ENCODE results near the gene FAM120B.

FAM120B gene

DNA sequence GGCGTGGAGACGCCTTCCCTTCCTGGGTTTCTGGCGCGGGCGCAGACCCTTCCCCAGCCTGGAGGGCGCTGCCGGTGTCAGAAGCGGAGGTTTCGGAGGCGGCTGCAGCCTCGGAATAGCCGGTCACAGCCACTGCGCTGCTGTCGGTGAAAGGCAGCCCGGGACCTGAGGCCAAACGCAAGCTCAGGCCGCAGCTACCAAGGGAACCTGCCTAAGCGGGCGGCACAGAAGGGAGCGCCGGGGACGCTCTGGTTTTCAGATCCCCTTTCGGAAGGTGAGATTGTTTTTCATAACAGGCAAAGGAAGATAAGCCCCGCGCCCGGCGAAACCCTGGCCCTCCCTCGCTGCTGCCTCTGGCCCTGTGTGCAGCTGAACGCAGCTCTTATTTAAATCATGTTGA is 116.5 kb downstream of the FAM120B start (continued):
- TF ChIP-seq, protein P1, sequence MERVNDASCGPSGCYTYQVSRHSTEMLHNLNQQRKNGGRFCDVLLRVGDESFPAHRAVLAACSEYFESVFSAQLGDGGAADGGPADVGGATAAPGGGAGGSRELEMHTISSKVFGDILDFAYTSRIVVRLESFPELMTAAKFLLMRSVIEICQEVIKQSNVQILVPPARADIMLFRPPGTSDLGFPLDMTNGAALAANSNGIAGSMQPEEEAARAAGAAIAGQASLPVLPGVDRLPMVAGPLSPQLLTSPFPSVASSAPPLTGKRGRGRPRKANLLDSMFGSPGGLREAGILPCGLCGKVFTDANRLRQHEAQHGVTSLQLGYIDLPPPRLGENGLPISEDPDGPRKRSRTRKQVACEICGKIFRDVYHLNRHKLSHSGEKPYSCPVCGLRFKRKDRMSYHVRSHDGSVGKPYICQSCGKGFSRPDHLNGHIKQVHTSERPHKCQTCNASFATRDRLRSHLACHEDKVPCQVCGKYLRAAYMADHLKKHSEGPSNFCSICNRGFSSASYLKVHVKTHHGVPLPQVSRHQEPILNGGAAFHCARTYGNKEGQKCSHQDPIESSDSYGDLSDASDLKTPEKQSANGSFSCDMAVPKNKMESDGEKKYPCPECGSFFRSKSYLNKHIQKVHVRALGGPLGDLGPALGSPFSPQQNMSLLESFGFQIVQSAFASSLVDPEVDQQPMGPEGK (CRISPR knock-in tag; IDR thresholded peaks at IDR 0.05; ENCODE audit: borderline replicate concordance), result no peak
- TF ChIP-seq ESRRG (CRISPR knock-in tag; IDR thresholded peaks at IDR 0.05) (no peak), BACH2 (CRISPR knock-in tag; IDR thresholded peaks at IDR 0.05; ENCODE audit: borderline replicate concordance) (no peak), ARNTL (CRISPR knock-in tag; IDR thresholded peaks at IDR 0.05; ENCODE audit: borderline replicate concordance, low read depth) (no peak), ZNF70 (CRISPR knock-in tag; IDR thresholded peaks at IDR 0.05) (no peak), ZFP30 (CRISPR knock-in tag; IDR thresholded peaks at IDR 0.05) (no peak)

DNA sequence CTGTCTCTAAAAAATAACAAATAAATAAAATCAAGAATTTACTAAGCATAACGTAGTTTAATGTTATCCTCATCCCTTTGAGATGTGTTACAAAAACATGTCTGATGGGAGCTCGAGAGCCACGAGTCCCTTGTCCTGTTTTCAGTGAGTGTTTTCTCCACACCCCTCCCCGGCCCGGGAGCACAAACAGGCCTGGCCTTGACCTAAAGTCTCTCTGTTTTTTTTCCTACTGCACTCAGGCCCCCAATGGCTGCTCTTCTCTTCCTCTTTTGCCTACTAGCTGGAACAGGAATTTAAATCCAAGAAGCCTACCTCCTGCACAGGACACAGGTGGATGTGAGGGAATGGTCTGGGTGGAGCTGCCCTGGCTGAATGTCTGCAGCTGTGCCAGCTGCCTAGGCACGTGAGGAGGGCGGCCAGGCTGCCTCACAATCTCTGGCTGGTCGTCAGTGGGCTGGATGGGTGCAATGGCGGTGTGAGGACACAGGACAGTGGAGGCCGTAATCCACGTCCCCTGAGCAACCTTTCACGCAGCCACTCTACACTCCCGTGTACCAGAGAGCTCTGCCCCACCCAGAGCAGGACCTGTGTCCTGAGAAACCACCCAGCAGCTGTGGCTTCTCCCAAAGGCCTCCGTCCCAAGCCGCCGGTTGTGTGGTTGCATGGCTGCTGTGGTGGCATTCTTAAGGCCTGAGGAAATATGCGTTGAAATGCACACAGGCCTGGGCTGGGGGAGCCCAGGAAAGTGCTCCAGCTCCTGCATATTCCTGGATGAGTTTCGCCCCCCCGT is 117.5 kb downstream of the FAM120B start:
- TF ChIP-seq SNAI2 (CRISPR knock-in tag; IDR thresholded peaks at IDR 0.05), result no peak
- TF ChIP-seq, protein P2, sequence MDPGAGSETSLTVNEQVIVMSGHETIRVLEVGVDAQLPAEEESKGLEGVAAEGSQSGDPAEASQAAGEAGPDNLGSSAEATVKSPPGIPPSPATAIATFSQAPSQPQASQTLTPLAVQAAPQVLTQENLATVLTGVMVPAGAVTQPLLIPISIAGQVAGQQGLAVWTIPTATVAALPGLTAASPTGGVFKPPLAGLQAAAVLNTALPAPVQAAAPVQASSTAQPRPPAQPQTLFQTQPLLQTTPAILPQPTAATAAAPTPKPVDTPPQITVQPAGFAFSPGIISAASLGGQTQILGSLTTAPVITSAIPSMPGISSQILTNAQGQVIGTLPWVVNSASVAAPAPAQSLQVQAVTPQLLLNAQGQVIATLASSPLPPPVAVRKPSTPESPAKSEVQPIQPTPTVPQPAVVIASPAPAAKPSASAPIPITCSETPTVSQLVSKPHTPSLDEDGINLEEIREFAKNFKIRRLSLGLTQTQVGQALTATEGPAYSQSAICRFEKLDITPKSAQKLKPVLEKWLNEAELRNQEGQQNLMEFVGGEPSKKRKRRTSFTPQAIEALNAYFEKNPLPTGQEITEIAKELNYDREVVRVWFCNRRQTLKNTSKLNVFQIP (CRISPR knock-in tag; IDR thresholded peaks at IDR 0.05; ENCODE audit: borderline replicate concordance, low read depth), result no peak
- TF ChIP-seq, protein P3, sequence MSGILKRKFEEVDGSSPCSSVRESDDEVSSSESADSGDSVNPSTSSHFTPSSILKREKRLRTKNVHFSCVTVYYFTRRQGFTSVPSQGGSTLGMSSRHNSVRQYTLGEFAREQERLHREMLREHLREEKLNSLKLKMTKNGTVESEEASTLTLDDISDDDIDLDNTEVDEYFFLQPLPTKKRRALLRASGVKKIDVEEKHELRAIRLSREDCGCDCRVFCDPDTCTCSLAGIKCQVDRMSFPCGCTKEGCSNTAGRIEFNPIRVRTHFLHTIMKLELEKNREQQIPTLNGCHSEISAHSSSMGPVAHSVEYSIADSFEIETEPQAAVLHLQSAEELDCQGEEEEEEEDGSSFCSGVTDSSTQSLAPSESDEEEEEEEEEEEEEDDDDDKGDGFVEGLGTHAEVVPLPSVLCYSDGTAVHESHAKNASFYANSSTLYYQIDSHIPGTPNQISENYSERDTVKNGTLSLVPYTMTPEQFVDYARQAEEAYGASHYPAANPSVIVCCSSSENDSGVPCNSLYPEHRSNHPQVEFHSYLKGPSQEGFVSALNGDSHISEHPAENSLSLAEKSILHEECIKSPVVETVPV (CRISPR knock-in tag; IDR thresholded peaks at IDR 0.05), result no peak
- TF ChIP-seq ZNF70 (CRISPR knock-in tag; IDR thresholded peaks at IDR 0.05), result no peak
- TF ChIP-seq PPARA (CRISPR knock-in tag; IDR thresholded peaks at IDR 0.05; ENCODE audit: borderline replicate concordance), result no peak
- TF ChIP-seq TOX (CRISPR knock-in tag; IDR thresholded peaks at IDR 0.05; ENCODE audit: borderline replicate concordance), result no peak
- no peak for TF ChIP-seq ZNF8 (CRISPR knock-in tag; IDR thresholded peaks at IDR 0.05)
- no peak for TF ChIP-seq BACH2 (CRISPR knock-in tag; IDR thresholded peaks at IDR 0.05; ENCODE audit: borderline replicate concordance)
- TF ChIP-seq, protein P4, sequence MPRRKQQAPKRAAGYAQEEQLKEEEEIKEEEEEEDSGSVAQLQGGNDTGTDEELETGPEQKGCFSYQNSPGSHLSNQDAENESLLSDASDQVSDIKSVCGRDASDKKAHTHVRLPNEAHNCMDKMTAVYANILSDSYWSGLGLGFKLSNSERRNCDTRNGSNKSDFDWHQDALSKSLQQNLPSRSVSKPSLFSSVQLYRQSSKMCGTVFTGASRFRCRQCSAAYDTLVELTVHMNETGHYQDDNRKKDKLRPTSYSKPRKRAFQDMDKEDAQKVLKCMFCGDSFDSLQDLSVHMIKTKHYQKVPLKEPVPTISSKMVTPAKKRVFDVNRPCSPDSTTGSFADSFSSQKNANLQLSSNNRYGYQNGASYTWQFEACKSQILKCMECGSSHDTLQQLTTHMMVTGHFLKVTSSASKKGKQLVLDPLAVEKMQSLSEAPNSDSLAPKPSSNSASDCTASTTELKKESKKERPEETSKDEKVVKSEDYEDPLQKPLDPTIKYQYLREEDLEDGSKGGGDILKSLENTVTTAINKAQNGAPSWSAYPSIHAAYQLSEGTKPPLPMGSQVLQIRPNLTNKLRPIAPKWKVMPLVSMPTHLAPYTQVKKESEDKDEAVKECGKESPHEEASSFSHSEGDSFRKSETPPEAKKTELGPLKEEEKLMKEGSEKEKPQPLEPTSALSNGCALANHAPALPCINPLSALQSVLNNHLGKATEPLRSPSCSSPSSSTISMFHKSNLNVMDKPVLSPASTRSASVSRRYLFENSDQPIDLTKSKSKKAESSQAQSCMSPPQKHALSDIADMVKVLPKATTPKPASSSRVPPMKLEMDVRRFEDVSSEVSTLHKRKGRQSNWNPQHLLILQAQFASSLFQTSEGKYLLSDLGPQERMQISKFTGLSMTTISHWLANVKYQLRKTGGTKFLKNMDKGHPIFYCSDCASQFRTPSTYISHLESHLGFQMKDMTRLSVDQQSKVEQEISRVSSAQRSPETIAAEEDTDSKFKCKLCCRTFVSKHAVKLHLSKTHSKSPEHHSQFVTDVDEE (CRISPR knock-in tag; IDR thresholded peaks at IDR 0.05), result no peak
- no peak for TF ChIP-seq RARB (CRISPR knock-in tag; IDR thresholded peaks at IDR 0.05)
- TF ChIP-seq ESRRG (CRISPR knock-in tag; IDR thresholded peaks at IDR 0.05), result no peak
- TF ChIP-seq, protein P1 (CRISPR knock-in tag; IDR thresholded peaks at IDR 0.05; ENCODE audit: borderline replicate concordance), result no peak
- no peak for TF ChIP-seq ZNF565 (CRISPR knock-in tag; conservative IDR thresholded peaks at IDR 0.05; ENCODE audit: low read depth)
- TF ChIP-seq ARNTL (CRISPR knock-in tag; IDR thresholded peaks at IDR 0.05; ENCODE audit: borderline replicate concordance, low read depth), result no peak
- TF ChIP-seq, protein P5, sequence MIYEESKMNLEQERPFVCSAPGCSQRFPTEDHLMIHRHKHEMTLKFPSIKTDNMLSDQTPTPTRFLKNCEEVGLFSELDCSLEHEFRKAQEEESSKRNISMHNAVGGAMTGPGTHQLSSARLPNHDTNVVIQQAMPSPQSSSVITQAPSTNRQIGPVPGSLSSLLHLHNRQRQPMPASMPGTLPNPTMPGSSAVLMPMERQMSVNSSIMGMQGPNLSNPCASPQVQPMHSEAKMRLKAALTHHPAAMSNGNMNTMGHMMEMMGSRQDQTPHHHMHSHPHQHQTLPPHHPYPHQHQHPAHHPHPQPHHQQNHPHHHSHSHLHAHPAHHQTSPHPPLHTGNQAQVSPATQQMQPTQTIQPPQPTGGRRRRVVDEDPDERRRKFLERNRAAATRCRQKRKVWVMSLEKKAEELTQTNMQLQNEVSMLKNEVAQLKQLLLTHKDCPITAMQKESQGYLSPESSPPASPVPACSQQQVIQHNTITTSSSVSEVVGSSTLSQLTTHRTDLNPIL (CRISPR knock-in tag; IDR thresholded peaks at IDR 0.05; ENCODE audit: low read depth), result no peak
- TF ChIP-seq ZC3H10 (CRISPR knock-in tag; IDR thresholded peaks at IDR 0.05), result no peak
- no peak for TF ChIP-seq GLIS3 (CRISPR knock-in tag; IDR thresholded peaks at IDR 0.05)
- TF ChIP-seq TCF4 (CRISPR knock-in tag; IDR thresholded peaks at IDR 0.05; ENCODE audit: borderline replicate concordance), result no peak
- ATAC-seq, result no peak
